ENCODE measurements around the gene SFTA2.

Gene SFTA2

DNA sequence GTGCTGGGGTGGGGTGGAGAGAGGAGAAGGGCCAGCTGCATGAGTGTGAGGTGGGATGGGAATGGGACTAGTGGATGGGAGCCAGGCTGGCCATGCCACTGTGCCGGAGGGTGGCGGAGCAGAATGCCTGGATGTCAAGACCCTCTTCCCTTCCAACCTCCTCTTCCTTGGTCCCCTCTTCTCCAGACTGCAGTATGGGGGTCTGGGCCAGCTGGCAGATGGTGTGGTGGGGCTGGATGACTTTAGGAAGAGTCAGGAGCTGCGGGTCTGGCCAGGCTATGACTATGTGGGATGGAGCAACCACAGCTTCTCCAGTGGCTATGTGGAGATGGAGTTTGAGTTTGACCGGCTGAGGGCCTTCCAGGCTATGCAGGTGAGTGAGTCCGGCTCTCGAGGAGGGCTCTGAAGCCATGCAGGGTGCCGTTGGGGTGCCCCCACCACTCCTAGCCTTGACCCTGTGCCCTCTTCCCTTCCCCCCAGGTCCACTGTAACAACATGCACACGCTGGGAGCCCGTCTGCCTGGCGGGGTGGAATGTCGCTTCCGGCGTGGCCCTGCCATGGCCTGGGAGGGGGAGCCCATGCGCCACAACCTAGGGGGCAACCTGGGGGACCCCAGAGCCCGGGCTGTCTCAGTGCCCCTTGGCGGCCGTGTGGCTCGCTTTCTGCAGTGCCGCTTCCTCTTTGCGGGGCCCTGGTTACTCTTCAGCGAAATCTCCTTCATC is 40.0 kb downstream of the SFTA2 start:
- DNase-seq: no peak
- 93% methylated on average over 19 of the region's 21 CpGs for WGBS
- no peak overlapping the region for H2BK5ac ChIP-seq (ENCODE audit: low read depth, low read length, poor library complexity, severe bottlenecking)

DNA sequence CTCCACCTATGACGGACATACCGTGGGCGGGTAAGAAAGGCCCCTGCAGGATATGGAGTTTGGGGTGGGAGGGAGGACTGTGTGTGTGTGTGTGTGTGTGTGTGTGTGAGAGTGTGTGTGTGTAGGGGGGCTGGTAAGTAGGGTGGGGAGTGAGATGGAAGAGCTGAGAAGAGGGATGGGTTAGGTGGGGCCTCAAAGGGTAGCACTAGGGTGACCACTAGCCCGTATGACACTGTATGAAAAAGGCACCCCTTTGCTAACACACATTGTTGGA is 40.6 kb downstream of the SFTA2 start:
- Histone ChIP-seq H2BK12ac (ENCODE audit: low read length in 2 of 2) (no peak overlapping the region), H2AFZ (ENCODE audit: low read depth, low read length) (no peak overlapping the region), H4K8ac (ENCODE audit: low read length) (no peak overlapping the region), H4K91ac (ENCODE audit: low read length) (no peak overlapping the region), H3K27ac (ENCODE audit: low read length, poor library complexity, severe bottlenecking) (no peak overlapping the region), H3K27me3 (ENCODE audit: control insufficient read depth in 1 of 2, insufficient read depth in 1 of 2, low read length in 2 of 2) (no peaks in the 10 kb centered on the region), H3K4me1 (ENCODE audit: control insufficient read depth, insufficient read depth, low read depth, low read length) (peaks cover 31% of the 10 kb centered on the region), H3K79me1 (replicated peaks; ENCODE audit: low read length, poor library complexity, severe bottlenecking) (peaks cover 51% of the 10 kb centered on the region), H3K4me3 (ENCODE audit: insufficient read depth in 1 of 2, low read depth in 1 of 2, low read length in 2 of 2) (no peak overlapping the region), H3K18ac (ENCODE audit: low read depth in 1 of 2, low read length in 2 of 2) (no peak overlapping the region), H3K4me2 (ENCODE audit: low read length, poor library complexity, severe bottlenecking) (no peak overlapping the region), H3K4ac (ENCODE audit: low read depth in 1 of 2, low read length in 2 of 2) (no peak overlapping the region), H2BK15ac (ENCODE audit: low read depth, poor library complexity, severe bottlenecking) (no peak overlapping the region), H2AK5ac (ENCODE audit: low read length, severe bottlenecking) (no peak overlapping the region), H3K14ac (ENCODE audit: low read length in 2 of 2) (no peak overlapping the region), H3K9me3 (ENCODE audit: control insufficient read depth, low read length) (no peaks in the 10 kb centered on the region), H3K36me3 (ENCODE audit: control insufficient read depth in 1 of 2, insufficient read depth in 2 of 2, low read depth in 1 of 2, low read length in 2 of 2) (peaks cover 27 to 74% of the 10 kb centered on the region in 2 experiments), H2BK120ac (ENCODE audit: low read depth, low read length) (no peak overlapping the region), H3K9ac (ENCODE audit: low read length) (no peak overlapping the region), H2BK5ac (ENCODE audit: low read depth, low read length, poor library complexity, severe bottlenecking) (no peak overlapping the region), H3K23ac (ENCODE audit: low read length in 2 of 2) (no peak overlapping the region)
- WGBS: over 99% methylated on average over 3 of the region's 4 CpGs
- no peak for DNase-seq

More for the DNA sequence above, 40.0 kb downstream of the SFTA2 start:
- H2AFZ ChIP-seq (ENCODE audit: low read depth, low read length): no peak overlapping the region
- H3K4me3 ChIP-seq (ENCODE audit: insufficient read depth in 1 of 2, low read depth in 1 of 2, low read length in 2 of 2): peak overlapping the region in 1 of 2 experiments; percentile 3
- no peak overlapping the region for H3K4ac ChIP-seq (ENCODE audit: low read depth in 1 of 2, low read length in 2 of 2)
- H3K14ac ChIP-seq (ENCODE audit: low read length in 2 of 2): no peak overlapping the region
- peaks cover 27% of the 10 kb centered on the region for H3K4me1 ChIP-seq (ENCODE audit: control insufficient read depth, insufficient read depth, low read depth, low read length)
- H3K9ac ChIP-seq (ENCODE audit: low read length): no peak overlapping the region
- no peak overlapping the region for H3K18ac ChIP-seq (ENCODE audit: low read depth in 1 of 2, low read length in 2 of 2)
- no peak overlapping the region for H3K27ac ChIP-seq (ENCODE audit: low read length, poor library complexity, severe bottlenecking)
- no peak overlapping the region for H2BK15ac ChIP-seq (ENCODE audit: low read depth, poor library complexity, severe bottlenecking)
- H3K23ac ChIP-seq (ENCODE audit: low read length in 2 of 2): no peak overlapping the region
- no peak overlapping the region for H2BK12ac ChIP-seq (ENCODE audit: low read length in 2 of 2)
- peaks cover 54% of the 10 kb centered on the region for H3K79me1 ChIP-seq (replicated peaks; ENCODE audit: low read length, poor library complexity, severe bottlenecking)
- no peak overlapping the region for H4K8ac ChIP-seq (ENCODE audit: low read length)
- no peak overlapping the region for H4K91ac ChIP-seq (ENCODE audit: low read length)
- no peak overlapping the region for H2BK120ac ChIP-seq (ENCODE audit: low read depth, low read length)
- peaks cover 30 to 80% of the 10 kb centered on the region in 2 experiments for H3K36me3 ChIP-seq (ENCODE audit: control insufficient read depth in 1 of 2, insufficient read depth in 2 of 2, low read depth in 1 of 2, low read length in 2 of 2)
- no peak overlapping the region for H2AK5ac ChIP-seq (ENCODE audit: low read length, severe bottlenecking)
- H3K27me3 ChIP-seq (ENCODE audit: control insufficient read depth in 1 of 2, insufficient read depth in 1 of 2, low read length in 2 of 2): no peaks in the 10 kb centered on the region
- no peaks in the 10 kb centered on the region for H3K9me3 ChIP-seq (ENCODE audit: control insufficient read depth, low read length)
- H3K4me2 ChIP-seq (ENCODE audit: low read length, poor library complexity, severe bottlenecking): no peak overlapping the region

DNA sequence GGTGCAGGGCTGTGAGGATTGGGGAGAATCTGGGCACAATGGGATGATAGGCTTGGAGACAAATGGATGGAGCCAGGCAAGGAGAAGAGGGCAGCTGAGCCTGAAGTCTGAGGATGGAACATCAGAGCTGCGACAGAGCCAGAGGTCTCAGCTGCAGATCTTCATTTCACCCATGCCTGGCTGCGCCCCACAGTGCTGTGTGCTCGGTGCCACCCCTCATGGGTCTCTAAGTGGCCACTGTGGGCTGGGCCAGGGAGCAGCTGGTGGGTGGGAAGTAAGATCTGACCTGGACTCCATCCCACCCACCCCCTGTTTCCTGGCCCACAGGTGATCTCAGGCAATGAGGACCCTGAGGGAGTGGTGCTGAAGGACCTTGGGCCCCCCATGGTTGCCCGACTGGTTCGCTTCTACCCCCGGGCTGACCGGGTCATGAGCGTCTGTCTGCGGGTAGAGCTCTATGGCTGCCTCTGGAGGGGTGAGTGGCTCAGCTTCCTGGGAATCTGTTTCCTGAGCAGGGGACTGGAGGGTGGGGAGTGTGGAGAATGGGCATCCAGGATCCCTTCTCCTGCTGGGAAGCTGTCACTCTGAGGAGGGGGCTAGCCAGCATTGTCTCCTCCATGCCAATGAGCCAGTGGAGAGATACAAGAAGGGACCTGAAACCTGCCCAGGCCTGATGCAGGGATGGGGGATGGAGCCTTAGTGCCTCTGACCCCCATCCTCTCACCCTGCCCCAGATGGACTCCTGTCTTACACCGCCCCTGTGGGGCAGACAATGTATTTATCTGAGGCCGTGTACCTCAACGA is 41.1 kb downstream of the SFTA2 start:
- no peak overlapping the region for H2BK12ac ChIP-seq (ENCODE audit: low read length in 2 of 2)
- H2BK15ac ChIP-seq (ENCODE audit: low read depth, poor library complexity, severe bottlenecking): no peak overlapping the region
- no peak overlapping the region for H2BK5ac ChIP-seq (ENCODE audit: low read depth, low read length, poor library complexity, severe bottlenecking)
- H3K18ac ChIP-seq (ENCODE audit: low read depth in 1 of 2, low read length in 2 of 2): no peak overlapping the region
- no peak for DNase-seq
- no peak overlapping the region for H2AFZ ChIP-seq (ENCODE audit: low read depth, low read length)
- H4K91ac ChIP-seq (ENCODE audit: low read length): no peak overlapping the region
- H2AK5ac ChIP-seq (ENCODE audit: low read length, severe bottlenecking): no peak overlapping the region
- H3K9ac ChIP-seq (ENCODE audit: low read length): no peak overlapping the region
- no peak overlapping the region for H3K4ac ChIP-seq (ENCODE audit: low read depth in 1 of 2, low read length in 2 of 2)
- H3K4me3 ChIP-seq (ENCODE audit: insufficient read depth in 1 of 2, low read depth in 1 of 2, low read length in 2 of 2): no peak overlapping the region
- H3K4me1 ChIP-seq (ENCODE audit: control insufficient read depth, insufficient read depth, low read depth, low read length): peaks cover 33% of the 10 kb centered on the region
- no peaks in the 10 kb centered on the region for H3K27me3 ChIP-seq (ENCODE audit: control insufficient read depth in 1 of 2, insufficient read depth in 1 of 2, low read length in 2 of 2)
- no peak overlapping the region for H3K4me2 ChIP-seq (ENCODE audit: low read length, poor library complexity, severe bottlenecking)
- H3K79me1 ChIP-seq (replicated peaks; ENCODE audit: low read length, poor library complexity, severe bottlenecking): peaks cover 48% of the 10 kb centered on the region
- no peak overlapping the region for H3K27ac ChIP-seq (ENCODE audit: low read length, poor library complexity, severe bottlenecking)
- H3K14ac ChIP-seq (ENCODE audit: low read length in 2 of 2): no peak overlapping the region
- H3K9me3 ChIP-seq (ENCODE audit: control insufficient read depth, low read length): no peaks in the 10 kb centered on the region
- 92% methylated on average over 12 of the region's 12 CpGs for WGBS
- H3K36me3 ChIP-seq (ENCODE audit: control insufficient read depth in 1 of 2, insufficient read depth in 2 of 2, low read depth in 1 of 2, low read length in 2 of 2): peaks cover 26 to 69% of the 10 kb centered on the region in 2 experiments
- no peak overlapping the region for H3K23ac ChIP-seq (ENCODE audit: low read length in 2 of 2)
- H4K8ac ChIP-seq (ENCODE audit: low read length): no peak overlapping the region
- no peak overlapping the region for H2BK120ac ChIP-seq (ENCODE audit: low read depth, low read length)

DNA sequence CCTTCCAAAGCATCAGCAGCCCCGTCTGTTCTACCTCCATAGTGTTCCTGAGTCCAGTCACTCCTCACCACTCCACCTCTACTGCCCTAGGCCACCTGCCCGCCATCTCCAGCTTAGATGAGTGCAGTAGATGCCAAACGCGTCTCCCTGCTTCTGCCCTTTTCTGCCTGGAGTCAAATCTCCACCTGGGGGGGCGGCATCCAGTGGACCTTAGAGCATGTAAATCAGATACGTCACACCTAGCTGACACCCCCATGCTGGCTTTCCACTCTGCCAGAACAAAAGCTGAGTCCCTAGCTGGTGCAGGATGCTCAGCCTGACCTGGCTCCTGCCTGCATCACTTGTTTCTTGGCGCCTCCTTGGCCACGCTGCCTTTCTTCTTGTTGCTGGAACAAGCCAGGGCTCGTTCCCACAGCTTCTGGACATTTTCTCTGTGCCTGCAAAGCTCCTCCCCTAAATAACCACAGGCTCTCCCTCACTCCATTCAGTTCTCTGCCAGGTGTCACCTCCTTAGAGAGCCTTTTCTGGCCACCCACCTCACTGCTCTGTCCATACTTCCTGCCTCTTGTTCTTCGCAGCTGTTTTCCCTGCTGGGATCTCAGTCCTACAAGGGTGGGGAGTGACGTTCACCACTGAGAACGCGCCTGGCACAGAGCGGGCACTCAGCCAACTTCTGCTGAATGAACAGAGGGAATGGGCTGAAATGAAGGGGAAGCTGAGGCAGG is 41.9 kb downstream of the SFTA2 start:
- no peak for DNase-seq
- Histone ChIP-seq H3K9me3 (ENCODE audit: control insufficient read depth, low read length) (no peaks in the 10 kb centered on the region), H2AFZ (ENCODE audit: low read depth, low read length) (no peak overlapping the region), H4K8ac (ENCODE audit: low read length) (no peak overlapping the region), H3K18ac (ENCODE audit: low read depth in 1 of 2, low read length in 2 of 2) (no peak overlapping the region), H2BK12ac (ENCODE audit: low read length in 2 of 2) (no peak overlapping the region), H2AK5ac (ENCODE audit: low read length, severe bottlenecking) (peak overlapping the region; percentile 14), H3K4me1 (ENCODE audit: control insufficient read depth, insufficient read depth, low read depth, low read length) (peaks cover 39% of the 10 kb centered on the region), H3K4me2 (ENCODE audit: low read length, poor library complexity, severe bottlenecking) (no peak overlapping the region), H2BK120ac (ENCODE audit: low read depth, low read length) (no peak overlapping the region), H3K27ac (ENCODE audit: low read length, poor library complexity, severe bottlenecking) (no peak overlapping the region), H3K36me3 (ENCODE audit: control insufficient read depth in 1 of 2, insufficient read depth in 2 of 2, low read depth in 1 of 2, low read length in 2 of 2) (peaks cover 19 to 61% of the 10 kb centered on the region in 2 experiments), H2BK15ac (ENCODE audit: low read depth, poor library complexity, severe bottlenecking) (no peak overlapping the region), H3K4ac (ENCODE audit: low read depth in 1 of 2, low read length in 2 of 2) (no peak overlapping the region), H3K4me3 (ENCODE audit: insufficient read depth in 1 of 2, low read depth in 1 of 2, low read length in 2 of 2) (no peak overlapping the region), H2BK5ac (ENCODE audit: low read depth, low read length, poor library complexity, severe bottlenecking) (no peak overlapping the region), H3K27me3 (ENCODE audit: control insufficient read depth in 1 of 2, insufficient read depth in 1 of 2, low read length in 2 of 2) (no peaks in the 10 kb centered on the region), H3K9ac (ENCODE audit: low read length) (no peak overlapping the region), H3K23ac (ENCODE audit: low read length in 2 of 2) (no peak overlapping the region), H3K79me1 (replicated peaks; ENCODE audit: low read length, poor library complexity, severe bottlenecking) (peaks cover 48% of the 10 kb centered on the region), H3K14ac (ENCODE audit: low read length in 2 of 2) (peak overlapping the region in 1 of 2 experiments; percentile 37), H4K91ac (ENCODE audit: low read length) (no peak overlapping the region)
- 93% methylated on average over 14 of the region's 14 CpGs for WGBS

Data from mesenchymal stem cell (in vitro differentiated cells and primary cell).